ENCODE results near the gene SLBP.

DNA sequence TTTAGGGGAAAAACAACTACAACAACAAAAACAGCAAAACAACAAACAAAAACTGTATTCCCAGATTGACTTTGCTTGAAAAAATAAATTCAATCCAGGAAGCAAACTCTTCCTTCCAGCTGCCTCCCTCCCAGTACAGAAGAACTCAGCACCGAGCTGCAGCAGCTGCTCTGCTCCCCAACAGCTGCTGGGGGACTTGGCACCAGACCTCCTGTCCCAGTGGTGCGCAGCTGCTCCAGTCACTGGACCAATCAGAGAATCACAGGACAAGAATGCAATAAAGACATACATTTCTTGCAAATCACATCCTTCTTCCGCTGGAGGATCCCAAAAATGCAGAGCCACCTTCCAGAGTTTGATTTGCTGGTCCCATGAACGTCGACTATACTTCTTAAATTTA is 16.2 kb downstream of the SLBP start:
- TF ChIP-seq FOXK2 (IDR thresholded peaks at IDR 0.05), result no peak
- no peak for TF ChIP-seq POLR2AphosphoS2 (IDR thresholded peaks at IDR 0.05; ENCODE audit: low read depth, low read length)

Data from GM12878 (cell line).